ENCODE measurements around the gene IRX2.

Gene IRX2

GRCh38 chr5:2711446-2712425, 39.7 kb downstream of the IRX2 start:
- DNase-seq = no peak

DNA sequence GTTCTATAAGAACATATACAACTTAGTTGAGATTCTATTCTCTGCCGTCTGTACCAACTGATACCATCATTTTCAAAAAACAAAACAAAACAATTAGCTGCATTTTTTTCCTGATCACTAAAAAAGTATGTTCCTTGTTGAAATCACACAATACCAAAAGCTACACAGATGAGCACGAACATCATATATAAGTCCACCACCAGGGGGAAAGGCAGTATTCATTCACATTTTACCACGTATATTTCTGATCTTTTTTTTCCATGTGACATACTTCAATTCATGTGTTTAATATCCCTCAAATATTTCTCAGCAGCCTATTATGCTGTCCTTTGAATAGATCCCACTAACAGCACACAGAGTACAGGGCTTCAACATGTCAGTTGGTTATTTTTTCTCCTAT, 40.6 kb downstream of the IRX2 start:
- no peak for DNase-seq

DNA sequence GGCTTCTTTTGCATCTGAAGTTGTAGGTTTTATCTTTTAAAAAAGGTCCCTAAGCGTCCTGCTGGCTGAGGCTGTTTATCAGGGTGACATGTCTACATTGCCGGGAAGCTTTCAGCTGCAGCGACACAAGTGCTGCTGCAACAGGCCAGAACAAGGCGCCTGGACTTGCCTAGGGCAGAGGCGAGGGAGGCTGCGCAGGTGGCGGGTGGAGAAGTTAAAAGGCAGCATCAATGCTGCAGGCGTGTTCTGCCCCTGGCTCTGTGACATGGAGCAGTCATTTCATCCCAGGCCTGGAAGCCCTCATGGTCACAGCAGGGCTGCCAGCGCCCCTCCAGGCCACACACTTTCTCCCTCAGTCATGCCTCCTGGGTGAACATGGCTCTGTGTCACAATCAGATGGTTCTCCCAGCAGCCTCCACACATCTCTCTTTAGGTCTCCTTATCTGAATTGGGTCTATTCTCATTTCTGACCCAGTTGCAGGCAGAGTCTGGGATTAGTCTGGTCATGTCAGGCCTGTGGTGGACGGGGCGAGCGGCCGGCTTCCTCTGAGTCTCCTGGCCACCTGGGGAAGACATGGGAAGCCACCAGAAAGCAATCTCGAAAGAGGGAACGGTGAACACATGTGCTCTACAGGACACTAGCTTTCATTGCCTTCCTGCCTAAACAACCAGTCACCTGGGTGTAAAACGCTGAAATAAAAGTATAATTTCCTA, 41.3 kb downstream of the IRX2 start:
- no peak for DNase-seq

DNA sequence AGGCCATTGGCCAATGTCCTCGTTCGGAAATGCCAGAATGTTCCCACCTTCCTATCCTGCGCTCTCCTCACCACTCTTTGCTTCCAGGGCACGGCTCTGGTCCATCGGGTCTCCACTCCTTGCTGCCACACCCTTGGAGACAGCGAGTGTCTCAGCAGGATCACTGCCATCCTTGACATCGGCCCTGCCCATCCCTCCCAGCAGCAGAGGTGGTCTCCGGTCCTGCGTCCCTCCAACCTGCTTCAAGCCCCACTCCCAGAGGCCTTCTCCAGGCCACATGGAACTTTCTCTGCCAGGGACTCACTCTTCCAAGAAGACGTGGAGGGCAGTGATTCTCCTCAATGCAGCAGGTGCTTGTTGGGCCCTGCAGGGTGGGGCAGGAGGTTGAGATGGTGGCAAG, 42.7 kb downstream of the IRX2 start:
- no peak for DNase-seq

GRCh38 chr5:2708132-2708531, 43.3 kb downstream of the IRX2 start:
- DNase-seq = no peak

DNA sequence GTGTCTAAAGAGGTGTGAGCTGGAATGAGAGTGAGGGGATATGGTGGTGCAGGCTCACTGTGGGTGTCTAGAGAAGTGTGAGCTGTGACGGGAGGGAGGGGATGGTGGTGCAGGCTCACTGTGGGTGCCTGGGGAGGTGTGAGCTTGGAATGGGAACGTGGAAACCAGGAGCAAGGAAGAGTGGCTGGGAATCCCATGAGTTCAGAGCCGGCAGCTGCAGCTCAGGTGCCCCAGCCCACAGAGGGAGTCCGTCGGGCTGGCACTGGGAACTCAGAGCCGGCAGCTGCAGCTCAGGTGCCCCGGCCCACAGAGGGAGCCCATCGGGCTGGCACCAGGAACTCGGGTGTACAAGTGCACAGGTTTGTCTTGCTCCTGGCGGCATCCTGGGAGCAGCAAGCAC, 45.6 kb downstream of the IRX2 start:
- no peak for DNase-seq

DNA sequence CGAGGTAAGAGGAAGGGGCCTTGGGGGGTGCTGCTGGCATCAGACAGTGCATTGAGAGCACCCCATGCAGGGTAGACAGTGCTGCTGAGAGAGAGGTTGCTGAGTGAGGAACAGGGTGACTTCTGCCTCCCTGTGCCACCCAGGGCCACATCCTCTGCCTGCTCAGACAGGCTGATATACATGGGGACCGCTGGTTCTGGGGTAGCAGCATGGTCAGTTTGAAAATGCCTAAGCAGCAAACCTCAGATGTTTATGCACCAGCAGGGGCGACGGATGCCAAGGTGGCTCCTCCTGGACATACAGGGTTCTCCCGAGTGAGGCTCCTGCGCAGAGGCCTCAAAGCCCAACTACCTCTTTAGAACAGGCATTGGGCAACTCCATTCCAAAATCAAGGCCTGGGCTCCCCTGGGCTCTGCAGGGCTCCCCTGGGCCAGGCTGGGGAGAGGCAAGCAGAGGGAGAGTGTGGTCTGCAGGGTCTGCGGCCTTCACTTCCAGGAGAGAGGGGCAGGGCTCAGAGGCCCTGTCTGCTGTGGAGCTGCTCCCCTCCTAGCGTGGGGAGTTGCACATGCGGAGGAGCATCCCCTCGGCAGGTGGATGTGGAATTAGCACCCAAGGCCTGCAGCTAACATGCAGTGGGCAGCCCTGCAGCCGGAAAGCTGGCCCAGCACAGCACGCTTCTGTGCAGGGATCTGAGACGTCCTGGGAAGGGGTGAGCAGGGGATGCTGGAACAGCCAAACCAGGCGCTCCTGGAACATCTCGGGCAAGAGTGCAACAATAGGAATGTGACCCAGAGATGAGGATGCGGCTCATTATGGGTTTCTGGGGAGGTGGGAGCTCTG, 46.5 kb downstream of the IRX2 start:
- DNase-seq = no peak

GRCh38 chr5:2704111-2704510, 47.4 kb downstream of the IRX2 start:
- DNase-seq = no peak

DNA sequence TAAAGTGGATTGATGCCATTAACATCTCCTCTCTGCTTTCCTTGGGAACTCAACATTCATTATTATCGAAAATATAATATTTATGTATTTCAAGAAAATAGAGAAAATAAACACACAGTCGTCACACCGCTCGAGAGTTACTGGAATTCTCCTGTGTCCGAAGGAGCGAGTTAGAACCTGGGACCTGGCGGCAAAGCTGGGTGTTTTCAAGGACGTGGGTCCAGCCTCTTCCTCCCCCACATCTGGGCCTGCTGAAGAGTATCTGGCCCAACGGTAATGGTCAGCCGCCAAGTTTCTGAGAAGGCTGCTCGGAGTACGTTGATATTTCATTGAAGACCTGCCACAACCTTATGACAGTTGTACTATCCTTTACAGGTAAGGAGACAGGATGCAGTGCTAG, 47.9 kb downstream of the IRX2 start:
- no peak for DNase-seq

DNA sequence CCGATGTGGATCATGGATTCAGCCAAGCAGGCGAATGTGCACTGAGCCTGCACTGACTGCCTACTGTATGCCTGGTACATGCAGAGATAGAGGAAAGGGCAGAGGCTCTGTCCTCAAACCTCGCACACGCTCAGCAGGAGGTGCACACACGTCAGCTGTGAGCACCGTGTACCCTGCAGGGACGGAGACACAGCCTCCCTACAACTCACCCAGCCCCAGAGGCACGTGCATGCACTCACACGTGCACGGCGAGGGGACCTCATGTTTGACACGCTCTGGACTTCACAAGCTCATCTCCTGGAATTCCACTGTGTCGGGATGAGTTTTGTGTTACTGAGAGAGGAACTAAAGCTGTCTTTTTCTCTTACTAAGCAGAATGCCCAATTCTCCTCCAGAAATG, 48.4 kb downstream of the IRX2 start:
- no peak for DNase-seq

- DNase-seq = no peak
Observed at GRCh38 chr5:2702096-2702879, 49.2 kb downstream of the IRX2 start.

GRCh38 chr5:2701592-2701991, 49.9 kb downstream of the IRX2 start:
- DNase-seq = no peak

DNA sequence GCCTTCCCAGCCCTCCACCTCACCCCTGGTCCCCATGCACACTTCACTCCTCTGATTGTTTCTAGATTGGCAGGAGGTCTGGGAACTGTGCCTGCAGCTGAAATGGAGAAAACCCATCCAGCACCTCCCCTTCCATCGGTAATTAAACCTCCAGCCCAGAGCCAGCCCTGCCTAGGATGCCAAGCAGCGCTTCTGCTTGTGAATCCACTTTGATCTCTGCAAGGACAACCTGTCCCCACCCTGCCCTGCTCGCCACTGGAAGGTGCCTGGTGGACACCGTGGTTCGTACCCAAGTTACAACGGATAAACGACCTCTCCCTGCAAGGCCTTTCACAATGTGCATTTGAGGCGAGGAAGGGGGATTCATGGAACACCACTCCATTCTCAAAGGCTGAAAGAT, 50.6 kb downstream of the IRX2 start:
- DNase-seq = no peak

DNA sequence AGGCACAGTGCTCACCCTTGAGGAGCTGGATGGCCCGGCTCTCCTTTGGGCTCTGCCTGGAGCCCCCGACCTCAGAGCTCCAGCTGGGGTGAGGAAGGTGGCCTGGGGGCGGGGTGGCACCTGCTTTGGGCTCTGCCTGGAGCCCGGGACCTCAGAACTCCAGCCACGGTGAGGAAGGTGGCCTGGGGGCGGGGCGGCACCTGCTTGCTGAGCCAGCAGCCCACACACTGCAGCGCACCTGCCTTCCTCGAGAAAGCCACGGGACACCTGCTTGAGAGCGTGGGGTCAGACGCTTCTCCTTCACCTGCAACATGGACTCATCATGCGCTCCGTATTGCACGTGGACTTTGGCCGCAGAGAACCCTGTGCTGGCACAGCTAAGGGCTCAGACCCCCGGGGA, 51.8 kb downstream of the IRX2 start:
- DNase-seq = no peak

DNA sequence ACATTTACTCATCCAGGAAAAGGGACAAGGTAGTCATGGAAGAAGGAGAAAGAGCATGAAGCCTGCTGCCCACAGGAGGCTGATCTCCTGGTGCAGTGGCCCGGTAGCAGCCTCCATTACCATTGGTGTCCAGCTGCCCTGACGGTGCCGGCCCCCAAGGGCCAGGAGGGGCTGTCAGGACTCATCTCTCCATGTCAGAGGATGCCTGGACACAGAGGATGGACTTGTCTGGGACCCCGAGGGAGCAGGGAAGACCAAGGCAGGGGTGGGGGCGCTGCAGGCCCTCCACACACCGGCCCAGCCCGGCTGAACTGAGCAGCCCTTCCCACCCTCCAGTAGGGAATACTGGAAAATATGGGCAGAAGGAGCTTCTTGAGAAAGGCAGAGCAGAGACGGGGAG, 52.2 kb downstream of the IRX2 start:
- no peak for DNase-seq

DNA sequence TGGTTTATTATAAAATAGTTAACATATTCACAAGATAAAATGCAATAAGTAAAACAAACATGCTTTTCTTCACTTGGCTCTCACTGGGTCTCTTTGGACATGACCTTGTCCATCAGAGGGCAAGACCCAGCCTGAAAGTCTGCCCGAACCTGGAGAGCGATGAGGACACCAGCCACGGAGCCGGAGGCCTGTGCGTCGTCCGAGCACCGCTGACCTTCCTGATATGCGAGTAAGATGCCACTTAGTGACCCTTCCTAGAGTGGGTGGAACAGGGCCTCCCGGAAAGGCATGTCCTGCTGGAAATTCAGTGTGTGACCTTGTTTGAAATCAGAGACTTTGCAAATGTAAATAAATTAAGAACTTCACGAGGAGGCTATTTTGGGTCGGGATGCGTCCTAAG, 52.9 kb downstream of the IRX2 start:
- DNase-seq = no peak

- DNase-seq = no peak
Observed at GRCh38 chr5:2697446-2698200, 53.9 kb downstream of the IRX2 start.

DNA sequence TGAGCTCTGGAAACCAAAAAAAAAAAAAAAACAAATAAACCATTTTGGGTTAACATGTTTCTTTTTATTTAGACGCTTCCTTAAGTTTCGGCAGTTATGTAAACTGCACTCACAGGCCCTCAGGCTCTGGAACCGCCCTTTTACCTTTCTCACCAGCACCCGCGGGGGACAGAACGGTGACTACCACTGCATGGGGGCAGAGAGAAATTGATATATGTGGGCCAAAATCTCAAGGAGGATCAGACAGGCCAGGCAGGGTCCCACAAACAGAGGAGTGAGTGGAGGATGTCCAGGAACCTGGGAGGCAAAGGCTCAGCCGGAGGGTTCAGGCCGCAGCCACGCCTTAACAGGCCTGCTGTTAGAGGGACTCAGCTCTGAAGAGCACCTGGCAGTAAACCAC, 54.4 kb downstream of the IRX2 start:
- DNase-seq = no peak

All from NCI-H510A (cell line).